ENCODE data around the gene ART4. TPM values are rescaled to one million over a fixed set of nuclear protein-coding genes. Genes with fewer than 3 reads are reported as not detected.

The ART4 gene
- polyA plus RNA-seq, 1 experiment, result 0.12 TPM

- H3K36me3 ChIP-seq (ENCODE audit: control insufficient read depth, insufficient read depth, low read length), result no peaks in the 10 kb centered on the region
- ChIA-PET CTCF (interaction anchor here (1.3 kb wide), 1 partner anchor 11 kb away, joined by 3 read pairs; a partner anchor contains a TSS), POLR2A (no interaction called here)
- no peak overlapping the region for H3K4me3 ChIP-seq (ENCODE audit: low read depth, low read length)
- DNase-seq (ENCODE audit: low read depth), result no peak
- no peaks in the 10 kb centered on the region for H3K27me3 ChIP-seq (ENCODE audit: control insufficient read depth, insufficient read depth, low read length)
- TF ChIP-seq CTCF (IDR thresholded peaks at IDR 0.05; ENCODE audit: insufficient read depth, low read depth, low read length), result no peak
Measured at GRCh38 chr12:14781563-14781962, 61.8 kb downstream of the ART4 start.

GRCh38 chr12:14780859-14781258, 62.5 kb downstream of the ART4 start:
- H3K4me3 ChIP-seq (ENCODE audit: low read depth, low read length), result no peak overlapping the region
- no peaks in the 10 kb centered on the region for H3K36me3 ChIP-seq (ENCODE audit: control insufficient read depth, insufficient read depth, low read length)
- no peak for TF ChIP-seq CTCF (IDR thresholded peaks at IDR 0.05; ENCODE audit: insufficient read depth, low read depth, low read length)
- H3K27me3 ChIP-seq (ENCODE audit: control insufficient read depth, insufficient read depth, low read length), result no peaks in the 10 kb centered on the region
- DNase-seq (ENCODE audit: low read depth), result no peak
- CTCF ChIA-PET, result interaction anchor here (0.7 kb wide), 1 partner anchor 215 kb away, joined by 4 read pairs; no protein-coding TSS in a partner anchor
- POLR2A ChIA-PET, result no interaction called here

- no peak for TF ChIP-seq CTCF (IDR thresholded peaks at IDR 0.05; ENCODE audit: insufficient read depth, low read depth, low read length)
- POLR2A ChIA-PET, result interaction anchor here (0.6 kb wide), 1 partner anchor 24 kb away, joined by 3 read pairs; the partner anchor contains the start of gene C12orf60
- no peak for DNase-seq (ENCODE audit: low read depth)
Measured at GRCh38 chr12:14779834-14780233, 63.5 kb downstream of the ART4 start.

GRCh38 chr12:14777271-14777670, 66.1 kb downstream of the ART4 start:
- Histone ChIP-seq H3K27me3 (ENCODE audit: control insufficient read depth, insufficient read depth, low read length) (no peaks in the 10 kb centered on the region), H3K4me3 (ENCODE audit: low read depth, low read length) (no peak overlapping the region), H3K36me3 (ENCODE audit: control insufficient read depth, insufficient read depth, low read length) (no peaks in the 10 kb centered on the region)
- ChIA-PET CTCF (interaction anchor here (0.5 to 1.1 kb wide), 2 partner anchors 23 to 249 kb away, joined by 3 to 4 read pairs; no protein-coding TSS in a partner anchor), POLR2A (no interaction called here)
- no peak for TF ChIP-seq CTCF (IDR thresholded peaks at IDR 0.05; ENCODE audit: insufficient read depth, low read depth, low read length)
- no peak for DNase-seq (ENCODE audit: low read depth)

More at GRCh38 chr12:14779834-14780233, 63.5 kb downstream of the ART4 start:
- Histone ChIP-seq H3K27me3 (ENCODE audit: control insufficient read depth, insufficient read depth, low read length) (no peaks in the 10 kb centered on the region), H3K36me3 (ENCODE audit: control insufficient read depth, insufficient read depth, low read length) (no peaks in the 10 kb centered on the region), H3K4me3 (ENCODE audit: low read depth, low read length) (no peak overlapping the region)
- CTCF ChIA-PET, result no interaction called here

- POLR2A ChIA-PET, result interaction anchor here (1.7 kb wide), 1 partner anchor 27 kb away, joined by 8 read pairs; the partner anchor contains the start of genes C12orf60 and WBP11
- Histone ChIP-seq H3K27me3 (ENCODE audit: control insufficient read depth, insufficient read depth, low read length) (no peaks in the 10 kb centered on the region), H3K36me3 (ENCODE audit: control insufficient read depth, insufficient read depth, low read length) (no peaks in the 10 kb centered on the region), H3K4me3 (ENCODE audit: low read depth, low read length) (peak overlapping the region; percentile 67)
- DNase-seq (ENCODE audit: low read depth), result no peak
- CTCF ChIA-PET, result interaction anchor here (0.5 to 1.0 kb wide), 2 partner anchors 36 to 250 kb away, joined by 3 to 5 read pairs; no protein-coding TSS in a partner anchor
- no peak for TF ChIP-seq CTCF (IDR thresholded peaks at IDR 0.05; ENCODE audit: insufficient read depth, low read depth, low read length)
Measured at GRCh38 chr12:14776236-14776961, 66.9 kb downstream of the ART4 start.

All from BJ (cell line).